Measurements from ENCODE around the gene BLACAT1. TPM values are rescaled to one million over a fixed set of nuclear protein-coding genes. Genes with fewer than 3 reads are reported as not detected.

Gene BLACAT1
- polyA plus RNA-seq, 1 of the 3 experiments (the other 2 are of a cell fraction), result not detected

DNA sequence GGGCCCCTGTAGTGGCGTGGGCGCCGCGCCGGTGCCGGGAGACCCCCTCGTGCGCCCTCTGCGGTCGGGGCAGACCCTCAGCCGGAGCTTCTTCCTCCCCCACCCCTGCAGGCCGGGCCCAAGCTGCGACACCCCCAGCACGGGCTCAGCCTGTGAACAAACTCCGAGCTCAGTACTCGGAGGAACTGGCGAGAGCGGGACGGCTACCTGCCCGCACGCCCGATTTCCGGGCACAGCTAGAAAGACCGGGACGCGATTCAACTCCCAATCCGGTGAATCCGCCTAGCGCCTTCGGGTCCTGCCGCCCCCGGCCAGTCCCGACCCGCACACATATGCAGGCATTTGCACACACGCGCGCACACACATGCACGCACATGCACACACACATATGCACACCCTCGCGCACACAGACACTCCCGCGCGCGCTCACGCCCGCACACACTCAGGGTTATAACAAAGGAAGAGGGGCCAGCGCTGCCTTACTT, 580 bp upstream of the BLACAT1 start:
- Histone ChIP-seq H3K4me1 (ENCODE audit: control insufficient read depth in 1 of 2, insufficient read depth in 2 of 2, low read depth in 1 of 2, low read length in 1 of 2) (no peaks in the 10 kb centered on the region; a peak in 1 of 4 replicates), H3K79me2 (ENCODE audit: insufficient read depth) (no peaks in the 10 kb centered on the region), H3K9ac (no peak overlapping the region), H3K4me2 (no peak overlapping the region; the same call in 1 of the 2 replicates), H2AFZ (ENCODE audit: low read depth) (no peak overlapping the region), H3K36me3 (replicated peaks in 1 of 2; ENCODE audit: control insufficient read depth in 1 of 2, insufficient read depth in 2 of 2, low read length in 1 of 2) (no peaks in the 10 kb centered on the region), H3K27me3 (ENCODE audit: insufficient read depth) (peaks cover 78% of the 10 kb centered on the region), H3K4me3 (ENCODE audit: low read depth in 2 of 2, low read length in 1 of 2) (no peak overlapping the region), H3K27ac (ENCODE audit: low read depth in 2 of 2, low read length in 1 of 2) (no peak overlapping the region), H4K20me1 (ENCODE audit: insufficient read depth) (no peaks in the 10 kb centered on the region), H3F3A (replicated peaks; ENCODE audit: insufficient read depth) (no peaks in the 10 kb centered on the region), H3K9me3 (no peaks in the 10 kb centered on the region), H3K9me2 (no peaks in the 10 kb centered on the region)
- POLR2A ChIA-PET, result no interaction called here
- 3% methylated on average over 36 of the region's 47 CpGs for WGBS (ENCODE audit: low lambda C conversion rate)
- DNase-seq, result peak; percentile 59
- CTCF ChIA-PET, result interaction anchor here (0.6 to 3.3 kb wide), 13 partner anchors 9 to 893 kb away, joined by 3 to 16 read pairs (median 3); no protein-coding TSS in a partner anchor
- TF ChIP-seq JUND (IDR thresholded peaks at IDR 0.05) (no peak), USF1 (IDR thresholded peaks at IDR 0.05; ENCODE audit: borderline replicate concordance, low read depth) (no peak), NRF1 (IDR thresholded peaks at IDR 0.05; ENCODE audit: low read depth, low read length) (no peak), MXI1 (IDR thresholded peaks at IDR 0.05; ENCODE audit: low read depth, low read length) (no peak), GATA2 (CRISPR knock-in tag; IDR thresholded peaks at IDR 0.05) (no peak), RFX5 (IDR thresholded peaks at IDR 0.05; ENCODE audit: low read length) (no peak), CHD2 (IDR thresholded peaks at IDR 0.05; ENCODE audit: low read length, partially characterized antibody) (no peak), TCF12 (IDR thresholded peaks at IDR 0.05) (no peak), RCOR1 (IDR thresholded peaks at IDR 0.05; ENCODE audit: low read length) (no peak), FOSL2 (IDR thresholded peaks at IDR 0.05; ENCODE audit: borderline replicate concordance, low read depth) (no peak), RXRA (IDR thresholded peaks at IDR 0.05; ENCODE audit: borderline replicate concordance, low read depth) (no peak), TAF1 (IDR thresholded peaks at IDR 0.05; ENCODE audit: borderline replicate concordance, low read depth, low read length) (no peak)

DNA sequence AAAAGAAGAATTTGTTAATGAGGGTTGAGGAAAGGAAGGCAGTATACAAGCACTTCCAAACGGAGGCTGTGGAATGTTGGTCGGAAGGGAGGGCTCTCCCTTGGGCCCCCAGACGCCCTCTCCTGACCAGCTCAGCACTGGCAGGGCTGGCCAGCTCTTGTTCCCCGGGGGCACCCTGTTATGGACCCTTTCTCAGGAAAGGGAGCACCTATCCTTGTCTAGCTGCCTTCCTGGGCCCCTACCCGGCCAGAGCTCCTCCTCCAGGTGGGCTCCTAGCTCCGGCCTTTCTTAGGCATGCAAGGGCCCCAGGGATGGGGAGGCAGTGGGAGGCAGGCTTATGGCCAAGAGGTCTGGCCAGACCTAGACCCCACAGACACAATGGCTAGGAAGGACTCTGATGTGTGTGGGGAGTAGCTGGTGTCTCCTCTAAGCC, 926 bp downstream of the BLACAT1 start:
- H3K36me3 ChIP-seq (replicated peaks in 1 of 2; ENCODE audit: control insufficient read depth in 1 of 2, insufficient read depth in 2 of 2, low read length in 1 of 2), result no peaks in the 10 kb centered on the region
- no peaks in the 10 kb centered on the region for H3K79me2 ChIP-seq (ENCODE audit: insufficient read depth)
- H4K20me1 ChIP-seq (ENCODE audit: insufficient read depth), result no peaks in the 10 kb centered on the region
- H3K4me2 ChIP-seq, result no peak overlapping the region
- WGBS (ENCODE audit: low lambda C conversion rate), result 45% methylated on average over 6 of the region's 6 CpGs
- H2AFZ ChIP-seq (ENCODE audit: low read depth), result no peak overlapping the region
- H3K4me3 ChIP-seq (ENCODE audit: low read depth in 2 of 2, low read length in 1 of 2), result no peak overlapping the region
- H3K27ac ChIP-seq (ENCODE audit: low read depth in 2 of 2, low read length in 1 of 2), result no peak overlapping the region
- H3F3A ChIP-seq (replicated peaks; ENCODE audit: insufficient read depth), result no peaks in the 10 kb centered on the region
- no peak overlapping the region for H3K9ac ChIP-seq
- ChIA-PET CTCF (interaction anchor here (1.0 to 2.7 kb wide), 8 partner anchors 12 to 101 kb away, joined by 3 to 18 read pairs (median 4); no protein-coding TSS in a partner anchor), POLR2A (no interaction called here)
- no peaks in the 10 kb centered on the region for H3K9me3 ChIP-seq
- peaks cover 81% of the 10 kb centered on the region for H3K27me3 ChIP-seq (ENCODE audit: insufficient read depth)
- H3K9me2 ChIP-seq, result no peaks in the 10 kb centered on the region
- DNase-seq, result no peak
- TF ChIP-seq MXI1 (IDR thresholded peaks at IDR 0.05; ENCODE audit: low read depth, low read length), result no peak
- TF ChIP-seq TEAD4 (IDR thresholded peaks at IDR 0.05; ENCODE audit: borderline replicate concordance, insufficient read depth), result no peak
- no peak for TF ChIP-seq POLR2AphosphoS5 (IDR thresholded peaks at IDR 0.05; ENCODE audit: low read depth, low read length)
- no peak for TF ChIP-seq CTCF (IDR thresholded peaks at IDR 0.05)
- TF ChIP-seq RCOR1 (IDR thresholded peaks at IDR 0.05; ENCODE audit: low read length), result no peak
- TF ChIP-seq ZBTB33 (IDR thresholded peaks at IDR 0.05; ENCODE audit: borderline replicate concordance, low read depth), result no peak
- no peak for TF ChIP-seq YY1 (IDR thresholded peaks at IDR 0.05; ENCODE audit: low read depth)
- no peak for TF ChIP-seq FOXM1 (IDR thresholded peaks at IDR 0.05; ENCODE audit: low read depth)
- TF ChIP-seq USF2 (IDR thresholded peaks at IDR 0.05; ENCODE audit: borderline replicate concordance, low read depth, low read length), result no peak
- no peaks in the 10 kb centered on the region; a peak in 1 of 4 replicates for H3K4me1 ChIP-seq (ENCODE audit: control insufficient read depth in 1 of 2, insufficient read depth in 2 of 2, low read depth in 1 of 2, low read length in 1 of 2)
